NCI-H1092 treated with DMSO at 0.1 percent for 48 hours (cell line): Measurements from ENCODE around the gene FCRL5.
A peak's percentile ranks its signal among the peaks of the same experiment; 100 is the strongest.

ENCODE experiments used
- DNase-seq: peaks from one replicate; lab custom pipeline; 2025; lab: John Stamatoyannopoulos, UW

FCRL5 gene

DNA sequence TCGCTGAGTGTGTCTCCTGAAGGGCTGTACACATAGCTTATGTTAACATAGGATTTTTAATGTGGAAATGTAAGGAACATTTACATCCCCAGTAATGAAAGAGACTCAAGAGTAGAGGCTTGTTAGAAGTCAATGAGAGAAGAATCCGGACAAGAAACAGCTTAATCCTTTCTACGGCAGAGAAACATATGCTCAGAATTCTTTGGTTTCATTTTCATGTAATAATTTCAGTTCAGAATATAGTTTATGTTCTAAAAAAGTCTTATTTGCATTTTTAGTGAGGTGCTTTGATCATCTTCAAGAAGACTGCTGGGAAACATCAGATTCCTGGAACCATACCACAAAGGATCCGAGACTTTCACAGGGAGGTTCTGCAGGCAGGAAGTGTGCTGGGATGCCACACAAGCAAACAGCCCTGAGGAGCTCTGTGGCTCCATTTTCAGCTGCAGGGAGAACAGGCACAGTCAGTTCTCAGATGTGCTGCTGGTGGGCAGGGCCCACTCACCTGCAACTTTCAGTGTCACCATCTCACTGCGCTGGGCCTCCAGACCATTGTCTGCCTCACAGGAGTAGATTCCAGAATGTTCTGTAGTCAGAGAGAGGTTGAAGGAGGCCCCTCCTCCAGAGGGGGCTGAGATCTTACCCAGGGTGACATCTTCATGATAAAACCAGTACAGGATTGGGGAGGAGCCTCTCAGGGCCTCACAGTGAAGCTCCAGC is 28.4 kb downstream of the FCRL5 start:
- no peak for DNase-seq

DNA sequence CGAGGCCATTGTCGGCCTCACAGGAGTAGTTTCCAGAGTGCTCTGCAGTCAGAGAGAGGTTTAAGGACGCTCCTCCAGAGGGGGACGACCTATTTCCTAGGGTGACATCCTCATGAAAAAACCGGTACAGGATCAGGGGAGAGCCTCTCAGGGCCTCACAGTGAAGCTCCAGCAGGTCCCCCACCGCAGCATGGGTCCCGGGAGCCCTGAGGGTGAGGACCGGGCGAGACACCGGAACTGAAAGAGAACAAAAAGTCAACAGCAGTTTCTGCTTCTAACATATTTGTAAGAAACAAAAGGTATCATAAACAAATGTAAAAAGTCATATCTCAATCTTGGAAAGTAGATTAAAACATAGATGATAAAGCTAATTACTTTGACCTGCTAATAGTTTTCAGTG is 31.3 kb downstream of the FCRL5 start:
- DNase-seq = no peak

DNA sequence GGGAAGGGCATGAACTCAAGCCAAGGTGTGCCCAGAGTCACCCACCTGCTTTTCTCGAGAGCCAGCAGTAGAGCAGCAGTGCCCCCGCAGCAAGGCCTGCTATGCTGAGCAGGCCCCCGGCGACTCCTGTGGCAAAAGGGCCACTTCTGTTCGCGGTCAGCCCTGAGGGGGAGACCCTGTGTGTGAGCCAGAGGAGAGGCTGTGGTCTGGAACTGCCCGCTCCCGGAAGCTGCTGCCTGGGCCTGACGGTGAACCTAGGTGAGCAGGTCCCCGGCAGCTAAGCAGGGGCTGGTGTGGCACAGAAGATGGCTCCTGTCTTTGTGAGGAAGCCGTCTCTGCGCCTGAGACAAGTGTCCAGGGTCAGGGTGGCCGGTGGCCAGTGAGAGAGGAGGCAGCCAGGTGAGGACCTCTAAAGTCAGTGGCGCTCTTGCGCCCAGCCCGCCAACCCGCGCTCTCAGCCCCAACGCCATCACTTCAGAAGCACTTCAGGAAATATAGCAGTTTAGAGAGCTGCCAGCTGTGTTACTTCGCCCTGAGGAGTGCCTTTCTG is 31.9 kb downstream of the FCRL5 start:
- DNase-seq = no peak

DNA sequence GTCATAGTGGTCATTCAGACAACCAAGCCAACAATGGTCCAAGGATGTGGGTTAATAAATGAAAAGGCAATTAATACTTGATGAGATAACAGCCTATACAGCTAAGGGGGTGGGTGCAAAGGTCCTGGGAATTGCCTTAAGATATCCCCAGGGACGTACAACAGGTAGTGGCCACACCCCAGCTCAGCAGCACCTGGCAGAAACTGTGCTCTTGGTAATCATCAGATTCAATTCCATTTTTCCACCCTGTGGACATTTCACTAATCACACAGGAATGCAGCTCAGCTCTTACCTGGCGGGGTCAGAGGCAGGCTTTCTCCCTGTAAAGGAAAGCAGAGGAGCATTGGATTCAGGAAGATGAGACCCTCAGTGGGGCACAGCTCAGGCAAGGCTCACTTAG is 32.9 kb downstream of the FCRL5 start:
- no peak for DNase-seq

DNA sequence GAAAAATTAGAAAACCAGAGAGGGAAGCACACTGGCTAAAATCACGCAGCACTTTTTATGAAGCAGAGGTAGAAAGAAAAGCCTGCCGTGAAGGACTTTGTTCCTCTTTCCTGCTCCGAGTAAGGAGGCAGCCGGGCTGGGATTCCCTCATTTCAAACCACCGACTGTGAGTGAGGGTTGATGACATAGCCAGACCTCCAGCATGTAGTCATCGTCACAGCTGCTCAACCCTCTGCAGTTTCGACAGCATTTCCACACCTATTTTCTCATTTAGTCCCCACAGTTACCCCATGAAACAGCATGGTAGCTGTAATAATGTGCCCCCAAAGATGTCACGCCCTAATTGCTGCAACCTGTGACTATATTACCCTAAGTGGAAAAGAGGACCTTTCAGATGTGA is 35.3 kb downstream of the FCRL5 start:
- DNase-seq = no peak

DNA sequence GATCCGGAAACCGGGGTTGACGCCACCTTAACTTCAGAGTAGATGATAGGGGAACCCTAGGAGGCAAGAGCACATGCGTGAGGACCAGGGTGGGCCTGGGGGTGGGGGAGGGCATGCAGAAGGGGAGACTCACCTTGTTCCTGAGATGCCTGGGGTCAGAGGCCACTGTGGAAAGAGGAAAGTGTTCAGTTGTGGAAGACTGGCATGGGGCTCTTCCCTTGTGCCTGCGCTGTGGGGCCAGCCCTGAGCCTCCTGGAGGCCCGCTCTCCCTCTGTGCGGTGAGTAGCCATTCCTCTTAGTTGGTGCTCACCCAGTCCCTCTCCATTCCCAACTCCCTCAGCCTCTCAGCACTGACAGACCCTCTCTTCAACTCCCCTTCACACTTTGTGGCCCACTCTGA is 36.6 kb downstream of the FCRL5 start:
- DNase-seq = no peak

DNA sequence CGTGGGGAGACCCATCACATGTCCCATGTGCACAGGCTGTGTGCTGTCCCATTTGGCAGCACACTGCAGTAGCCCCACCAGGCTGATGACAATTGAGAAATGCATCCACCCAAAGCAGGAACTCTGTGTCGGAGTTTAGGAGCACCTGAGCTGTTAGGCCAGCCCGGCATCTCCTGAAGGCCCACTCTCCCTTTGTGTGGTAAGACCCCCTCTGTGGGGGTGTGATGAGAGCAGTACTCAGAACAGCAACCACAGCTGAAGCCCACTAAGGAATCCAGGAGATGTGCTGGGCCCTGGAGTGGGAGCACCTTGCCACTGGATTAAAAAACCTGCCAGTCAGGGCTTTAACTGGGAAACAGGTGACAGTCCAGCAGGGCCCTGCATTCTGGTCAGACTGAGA is 37.2 kb downstream of the FCRL5 start:
- no peak for DNase-seq

DNA sequence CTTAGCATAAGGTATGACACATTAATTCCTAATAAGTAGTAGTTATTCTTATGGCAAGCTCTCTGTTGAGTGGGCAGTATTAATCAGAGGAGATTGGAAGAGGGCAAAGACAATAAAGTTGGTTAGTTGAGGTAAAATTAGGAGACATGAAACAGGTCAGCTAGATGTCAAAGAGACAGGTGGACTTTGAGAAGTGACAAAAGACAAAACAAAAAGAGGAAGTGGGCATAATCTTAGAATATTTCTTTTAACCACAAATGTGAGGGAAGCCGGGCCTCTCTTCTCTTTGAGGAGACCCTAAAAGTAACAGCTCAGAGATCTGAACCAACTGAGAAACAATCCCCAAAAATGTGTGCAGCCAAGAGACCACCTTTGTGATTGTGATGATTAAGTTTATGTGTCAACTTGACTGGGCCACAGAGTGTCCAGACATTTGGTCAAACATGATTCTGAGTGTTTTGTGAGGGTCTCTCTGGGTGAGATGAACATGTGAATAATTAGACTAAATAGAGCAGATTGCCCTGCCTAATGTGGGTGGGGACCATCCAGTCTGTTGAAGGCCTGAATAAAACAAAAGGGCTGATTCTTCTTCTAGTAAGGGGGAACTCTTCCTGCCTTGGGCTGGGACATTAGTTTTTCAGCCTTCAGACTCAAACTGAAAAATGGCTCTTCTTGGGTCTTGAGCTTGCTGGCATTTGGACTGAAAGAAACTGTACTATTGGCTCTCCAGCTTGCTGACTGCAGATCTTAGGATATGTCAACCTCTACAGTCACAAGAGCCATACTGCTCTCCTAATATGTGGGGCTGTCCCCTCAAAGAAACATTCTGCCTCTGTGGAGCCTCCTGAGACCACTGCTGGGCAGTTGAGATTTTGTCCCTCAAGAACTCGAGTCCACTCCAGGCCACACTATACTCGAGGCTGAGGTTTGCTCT is 40.0 kb downstream of the FCRL5 start:
- no peak for DNase-seq

DNA sequence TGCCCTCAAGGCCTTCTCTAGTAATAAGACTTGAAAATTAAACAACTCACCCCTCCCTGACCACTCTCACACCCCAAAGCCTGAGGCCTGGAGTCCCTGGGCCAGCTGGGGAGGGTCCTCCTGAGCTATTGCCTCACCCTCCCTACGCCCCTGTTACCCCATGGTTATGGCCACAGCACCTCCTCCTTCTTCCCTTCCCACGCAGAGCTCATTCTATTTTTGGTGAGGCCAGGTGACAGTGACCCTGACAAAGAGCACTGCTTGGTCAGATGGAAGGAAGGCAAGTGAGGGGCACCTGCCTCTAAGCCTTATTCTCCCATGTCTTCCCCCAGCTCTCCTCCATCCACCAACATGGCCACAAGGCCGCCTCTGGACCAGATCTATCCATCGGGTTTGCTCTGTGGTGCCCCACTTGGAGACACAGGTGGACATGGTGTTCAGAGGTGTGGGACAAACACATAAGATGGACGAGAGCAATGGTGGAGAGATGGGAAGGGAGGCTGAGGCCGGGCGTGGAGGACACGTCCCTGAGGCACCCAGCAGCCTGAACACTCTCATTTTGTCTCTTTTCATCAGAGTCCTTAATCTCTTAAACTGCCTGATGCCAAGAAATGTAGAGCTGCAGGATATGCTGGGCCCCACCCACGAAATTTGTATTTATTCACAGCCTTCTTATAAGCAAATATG is 42.6 kb downstream of the FCRL5 start:
- no peak for DNase-seq

DNA sequence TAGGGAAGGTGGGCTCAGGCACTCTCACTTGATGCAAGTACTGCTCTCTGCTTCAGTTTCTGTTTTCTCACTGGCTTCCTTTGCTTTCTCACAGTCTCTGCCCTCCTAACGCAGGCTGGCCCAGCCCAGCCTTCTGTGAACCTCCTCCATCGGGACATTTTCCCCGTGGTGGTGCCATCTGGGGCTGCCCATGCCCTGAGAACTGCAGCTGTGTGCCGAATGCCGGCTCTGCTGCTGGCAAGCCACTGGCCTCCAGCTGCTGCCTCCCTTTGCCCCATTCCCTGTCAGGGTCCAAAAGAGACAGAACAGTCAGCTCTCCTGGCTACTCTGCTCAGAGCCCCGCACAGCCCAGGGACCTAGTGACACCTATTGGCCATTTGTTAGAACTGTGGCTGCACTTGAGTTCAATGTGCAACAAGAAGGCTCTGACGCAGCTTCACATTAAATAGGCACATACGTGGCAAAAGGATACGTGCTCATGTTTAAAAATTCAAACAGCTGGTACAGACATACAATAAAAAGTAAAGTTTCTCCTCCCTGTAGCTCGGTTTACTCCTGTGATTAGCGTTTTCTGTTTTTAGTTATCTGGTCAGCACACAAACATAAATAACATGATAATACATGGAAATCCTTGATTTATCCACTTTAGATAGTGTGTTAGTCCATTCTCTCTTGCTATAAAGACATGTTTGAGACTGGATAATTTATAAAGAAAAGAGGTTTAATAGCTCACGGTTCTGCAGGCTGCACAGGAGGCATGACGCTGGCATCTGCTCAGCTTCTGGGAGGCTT is 46.6 kb downstream of the FCRL5 start:
- DNase-seq = peak; percentile 15

DNA sequence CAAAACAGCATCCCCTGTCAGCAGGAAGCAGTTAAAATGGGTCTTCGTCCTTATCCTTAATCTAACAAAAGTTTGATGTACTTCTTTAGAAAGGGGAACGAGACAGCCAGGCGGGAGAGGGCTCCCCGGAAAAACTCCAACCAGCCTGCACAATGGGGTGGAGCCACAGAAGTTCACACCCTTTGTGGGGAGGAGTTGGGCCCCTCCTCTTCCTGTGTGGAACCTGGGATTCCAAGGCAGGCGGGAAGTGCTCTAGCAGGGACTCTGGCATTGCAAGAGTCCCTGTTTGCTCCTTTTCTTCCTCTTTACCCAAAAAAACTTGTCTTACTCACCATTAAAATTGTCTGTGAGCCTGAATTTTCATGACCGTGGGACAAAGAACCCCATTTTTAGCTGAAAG is 47.7 kb downstream of the FCRL5 start:
- DNase-seq = no peak

DNA sequence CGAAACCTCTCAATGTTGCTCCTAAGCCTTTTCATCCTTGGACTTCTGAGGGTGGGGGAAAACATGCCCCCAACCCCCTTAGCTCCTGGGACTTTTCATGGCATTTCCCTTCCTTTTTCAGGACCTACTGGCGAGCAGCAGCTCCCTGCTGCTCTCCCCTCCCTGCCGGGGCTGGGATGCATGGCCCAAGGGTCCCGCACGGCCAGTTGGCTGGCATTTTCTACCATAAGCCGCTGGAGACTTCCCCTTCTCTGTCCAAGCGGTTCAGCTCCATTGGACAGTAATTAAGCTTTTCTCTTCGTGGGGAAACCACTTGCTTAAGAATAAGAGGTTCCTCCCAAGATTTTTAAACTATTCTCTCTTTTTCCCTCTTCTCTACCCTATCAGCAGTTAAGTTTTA is 52.8 kb downstream of the FCRL5 start:
- no peak for DNase-seq

DNA sequence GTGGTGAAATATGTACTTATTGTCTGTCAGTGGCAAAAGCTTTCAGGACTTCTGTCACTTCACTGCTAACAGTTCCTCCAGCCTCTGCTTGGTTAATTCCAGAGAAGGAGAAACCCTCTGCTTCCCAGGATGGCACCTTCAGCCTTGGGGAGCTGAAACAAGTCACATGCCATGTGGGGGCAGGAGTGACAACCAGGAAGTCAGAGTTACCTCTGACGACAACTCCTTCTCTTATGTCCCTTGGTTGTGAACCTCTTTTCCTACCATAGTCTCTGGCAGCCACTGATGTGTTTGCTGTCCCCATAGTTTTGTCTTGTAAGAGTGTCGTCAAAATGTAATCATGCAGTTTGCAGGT is 53.6 kb downstream of the FCRL5 start:
- DNase-seq = no peak

DNA sequence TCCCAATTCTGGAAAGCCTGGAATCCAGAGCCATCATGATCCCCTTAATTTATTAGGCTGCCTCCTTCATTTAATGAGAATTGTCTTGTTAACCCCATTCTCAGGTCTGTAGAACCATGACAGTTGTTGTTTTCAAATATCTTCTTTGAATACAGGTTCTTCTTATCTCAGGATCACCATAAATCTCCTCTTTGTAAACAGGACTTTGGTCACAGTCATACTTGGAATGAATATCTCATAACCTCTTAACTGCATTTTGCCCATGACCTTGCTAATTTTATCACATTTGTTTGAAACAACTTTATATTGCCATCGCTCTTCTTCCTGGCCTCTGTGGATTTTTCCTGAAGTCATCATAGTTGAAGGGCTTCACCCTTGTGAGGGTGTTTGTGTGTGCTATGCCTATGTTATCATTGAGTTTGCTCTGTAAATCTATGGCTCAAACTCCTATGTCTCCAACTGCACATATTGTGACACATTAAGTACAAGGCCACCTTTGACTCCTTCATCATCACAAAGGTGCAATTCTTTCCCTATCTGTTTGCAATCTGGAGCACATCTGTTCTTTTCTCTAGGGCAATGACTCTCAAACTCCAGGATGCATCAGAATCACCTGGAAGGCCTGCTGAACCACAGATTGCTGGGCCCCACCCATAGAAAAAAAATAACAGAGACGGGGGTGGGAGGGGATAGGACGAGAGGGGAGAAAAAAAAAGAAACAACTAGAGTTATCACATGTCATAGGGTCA is 54.2 kb downstream of the FCRL5 start:
- DNase-seq = no peak

DNA sequence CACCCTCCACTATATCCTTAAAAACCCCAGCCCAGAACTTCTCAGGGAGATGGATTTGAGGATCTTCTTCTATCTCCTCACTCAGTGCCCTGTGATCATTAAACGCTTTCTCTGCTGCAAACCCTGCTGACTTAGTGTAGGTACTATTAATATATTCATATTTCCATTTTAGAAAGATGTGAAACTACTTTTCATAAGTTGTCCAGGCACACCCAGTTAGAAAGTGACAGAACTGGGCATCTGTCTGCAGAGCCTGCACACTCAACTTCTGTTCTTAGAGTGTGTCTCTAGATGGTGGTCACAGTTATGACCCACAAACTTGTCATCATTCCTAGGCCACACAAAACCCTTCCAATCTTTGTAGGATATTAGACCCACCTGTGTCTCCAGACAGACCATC is 55.0 kb downstream of the FCRL5 start:
- DNase-seq = no peak

DNA sequence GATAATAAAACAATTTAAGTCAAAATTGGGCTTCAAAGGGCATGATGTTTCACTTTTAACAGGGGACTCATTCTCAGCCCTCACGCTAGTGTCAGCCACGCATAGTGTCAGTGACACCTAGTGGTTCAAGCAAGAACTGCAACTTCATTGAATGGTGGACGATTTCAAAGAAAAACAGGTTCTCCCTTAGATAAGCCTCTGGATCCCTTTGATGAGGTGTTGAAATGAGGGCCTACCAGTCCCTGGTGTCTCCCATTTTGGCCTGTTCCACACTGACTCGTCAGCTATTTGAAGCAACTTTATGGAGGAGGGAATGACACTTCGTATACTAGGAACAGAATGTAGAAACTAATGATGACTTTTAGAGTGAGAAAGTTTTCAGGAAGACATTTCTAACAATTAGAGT is 56.2 kb downstream of the FCRL5 start:
- DNase-seq = peak; percentile 27

DNA sequence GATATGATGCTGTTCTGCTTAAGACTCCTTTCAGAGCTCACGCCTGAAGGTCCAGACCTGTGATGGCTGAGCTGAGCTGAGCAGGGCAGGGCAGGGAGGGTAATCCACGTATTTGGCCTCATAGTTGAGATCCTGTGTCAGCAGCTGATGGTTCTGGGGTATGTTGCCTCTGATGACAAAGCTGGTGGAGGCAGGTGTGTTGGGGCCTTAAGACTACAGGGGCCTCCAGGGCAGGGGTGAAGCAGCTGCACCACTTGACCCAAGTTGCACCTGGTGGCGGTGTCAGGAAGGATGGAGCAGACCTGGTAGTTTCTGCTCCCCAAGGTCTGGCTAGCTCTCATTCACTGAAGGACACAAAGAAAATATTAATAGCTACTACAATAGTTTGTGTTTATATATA is 57.0 kb downstream of the FCRL5 start:
- DNase-seq = no peak

DNA sequence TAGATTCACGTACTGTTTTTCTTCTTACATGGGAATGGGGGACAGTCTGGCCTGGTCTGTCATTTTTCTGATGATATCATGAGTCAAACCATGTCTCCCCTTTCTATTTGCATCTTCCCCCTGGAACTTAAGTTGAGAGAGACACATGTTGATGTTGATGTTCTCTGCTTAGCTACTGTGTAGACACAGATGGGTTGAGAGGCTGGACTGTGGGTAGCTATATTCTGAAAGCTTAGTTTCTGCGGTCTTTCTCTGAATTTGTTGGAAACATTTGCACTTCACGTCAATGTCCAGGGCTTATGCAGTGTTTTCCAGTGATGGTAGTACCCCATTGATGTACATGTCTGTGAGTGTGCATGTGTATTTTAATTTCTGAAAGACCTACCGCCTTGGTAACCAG is 58.2 kb downstream of the FCRL5 start:
- DNase-seq = no peak

DNA sequence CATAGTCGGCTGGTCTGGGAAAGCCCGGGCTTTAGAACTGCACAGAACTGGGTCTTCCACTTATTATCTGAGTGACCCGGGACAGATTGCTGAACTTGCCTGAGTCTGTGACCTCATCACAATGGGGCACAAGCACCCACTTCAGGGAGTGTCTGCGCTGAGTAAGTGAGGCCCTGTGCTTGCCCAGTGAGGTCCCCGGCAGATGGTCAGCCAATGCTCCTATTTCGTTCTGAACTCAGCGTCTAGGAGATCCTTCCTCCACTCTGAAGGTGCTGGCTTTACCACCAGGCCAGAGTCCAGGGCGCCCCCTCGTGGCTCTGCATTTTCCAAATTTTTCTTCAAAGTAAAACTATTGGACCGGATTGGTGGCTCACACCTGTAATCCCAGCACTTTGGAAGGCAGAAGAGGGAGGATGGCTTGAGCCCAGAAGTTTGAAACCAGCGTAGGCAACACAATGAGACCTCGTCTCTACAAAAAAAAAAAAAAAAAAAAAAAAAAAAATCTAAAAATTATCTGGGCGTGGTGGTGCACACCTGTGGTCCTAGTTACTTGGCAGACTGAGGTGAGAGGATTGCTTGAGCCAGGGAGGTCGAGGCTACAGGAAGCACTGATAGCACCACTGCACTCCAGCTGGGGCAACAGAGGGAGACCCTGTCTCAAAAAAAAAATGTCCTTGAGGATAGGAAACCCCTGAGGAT is 61.7 kb downstream of the FCRL5 start:
- DNase-seq = peak; percentile 53

DNA sequence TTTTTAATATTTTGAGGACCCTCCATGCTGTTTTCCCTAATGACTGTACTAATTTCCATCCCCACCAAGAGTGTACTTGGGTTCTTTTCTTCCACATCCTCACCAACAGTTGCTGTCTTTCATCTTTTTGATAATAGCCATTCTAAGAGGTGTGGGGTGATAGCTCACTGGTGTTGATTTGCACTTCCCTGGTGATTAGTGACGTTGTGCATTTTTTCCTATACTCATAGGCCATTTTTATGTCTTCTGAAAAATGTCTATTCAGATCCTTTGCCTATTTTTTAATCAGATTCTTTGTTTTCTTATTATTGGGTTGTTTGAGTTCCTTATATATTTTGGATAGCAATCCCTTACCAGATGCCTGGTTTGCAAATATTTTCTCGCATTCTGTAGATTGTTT is 64.2 kb downstream of the FCRL5 start:
- no peak for DNase-seq

DNA sequence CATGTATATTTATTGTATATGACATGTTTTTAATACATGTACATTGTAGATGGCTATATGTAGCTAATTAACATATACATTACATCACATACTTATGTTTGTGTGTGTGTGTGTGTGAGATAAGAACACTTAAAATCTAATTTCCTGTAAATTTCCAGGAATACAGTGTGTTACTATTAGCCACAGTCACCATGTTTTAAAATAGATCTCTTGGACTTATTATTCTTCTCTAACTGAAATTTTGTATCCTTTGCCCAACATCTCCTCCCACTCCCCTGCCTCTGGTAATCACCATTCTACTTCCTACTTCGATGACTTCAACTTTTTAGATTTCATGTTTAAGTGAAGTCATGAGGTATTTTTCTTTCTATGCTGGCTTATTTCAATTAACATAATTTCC is 64.8 kb downstream of the FCRL5 start:
- no peak for DNase-seq
